A549 (cell line): ENCODE measurements around the gene ZNF22.

Experiments
- BCL3 ChIP-seq: fragments of >200 bp; sonication (Bioruptor Twin); formaldehyde crosslinking; IDR thresholded peaks from 3 replicates; pipeline ENCODE4 v1.6.1; 2016
- BHLHE40 ChIP-seq: IDR thresholded peaks from 2 replicates; pipeline ENCODE4 v1.6.1; 2012; ENCODE audit warnings: low read depth, low read length, inconsistent platforms
- CTCF ChIP-seq: fragments of >200 bp; sonication (Bioruptor Twin); formaldehyde crosslinking; IDR thresholded peaks from 3 replicates; pipeline ENCODE4 v1.5.1; 2016
- ELK1 ChIP-seq: fragments of 150-350 bp; IDR thresholded peaks from 2 replicates; pipeline ENCODE4 v1.6.1; 2014; ENCODE audit warnings: low read depth, mild to moderate bottlenecking, low read length
- EP300 ChIP-seq, 2 experiments: fragments of >200 bp; sonication (Bioruptor Twin); formaldehyde crosslinking; IDR thresholded peaks; 2 replicates in 1 of 2; 3 replicates in 1 of 2; pipeline ENCODE4 v1.6.1; 2016 to 2017
- ESRRA ChIP-seq: fragments of 150-350 bp; IDR thresholded peaks from 2 replicates; pipeline ENCODE4 v1.6.1; 2014; ENCODE audit warnings: mild to moderate bottlenecking, low read length, borderline replicate concordance
- HDAC2 ChIP-seq: fragments of 200-600 bp; sonication (generic); IDR thresholded peaks from 2 replicates; pipeline ENCODE4 v1.6.1; 2016
- KDM1A ChIP-seq: fragments of 200-600 bp; sonication (generic); IDR thresholded peaks from 2 replicates; pipeline ENCODE4 v1.6.1; 2016; ENCODE audit warnings: low read depth, mild to moderate bottlenecking
- KDM5A ChIP-seq: fragments of 200-600 bp; sonication (generic); IDR thresholded peaks from 2 replicates; pipeline ENCODE4 v1.6.1; 2016; ENCODE audit warnings: antibody characterized with exemption, mild to moderate bottlenecking
- POLR2A ChIP-seq: IDR thresholded peaks from 2 replicates; pipeline ENCODE4 v1.6.1; 2012; ENCODE audit warnings: mild to moderate bottlenecking, low read length
- REST ChIP-seq: fragments of 200-600 bp; sonication (generic); IDR thresholded peaks from 2 replicates; pipeline ENCODE4 v1.6.1; 2016; ENCODE audit warnings: antibody characterized with exemption, mild to moderate bottlenecking, moderate library complexity
- RFX5 ChIP-seq: fragments of 450-650 bp; IDR thresholded peaks from 2 replicates; pipeline ENCODE4 v1.7.1; 2014; ENCODE audit warnings: antibody characterized with exemption, mild to moderate bottlenecking, moderate library complexity
- SMC3 ChIP-seq: fragments of >200 bp; sonication (Bioruptor Twin); formaldehyde crosslinking; IDR thresholded peaks from 3 replicates; pipeline ENCODE4 v1.6.1; 2018; ENCODE audit warnings: inconsistent platforms

- no peak for TF ChIP-seq CTCF
- no peak for TF ChIP-seq EP300 (IDR thresholded peaks at IDR 0.05)
- no peak for TF ChIP-seq BCL3
- TF ChIP-seq POLR2A = no peak
- TF ChIP-seq ESRRA = no peak
- TF ChIP-seq REST = no peak
- TF ChIP-seq BHLHE40 = no peak
- no peak for TF ChIP-seq KDM1A
- TF ChIP-seq ELK1 = no peak
- no peak for TF ChIP-seq KDM5A
- no peak for TF ChIP-seq SMC3
- no peak for TF ChIP-seq HDAC2
- no peak for TF ChIP-seq RFX5
Observed at GRCh38 chr10:44998146-44998631, 2.5 kb upstream of the ZNF22 start.
